Nephron progenitor cell (in vitro differentiated cells): Measurements from ENCODE around the gene EPHA6.
"Not testable (repeated sequence)": the region's sequence is repeated elsewhere in the genome, so short reads cannot be mapped to it uniquely, and the experiment has no call there.

Source experiments
- DNase-seq: peaks from one replicate; pipeline ENCODE4 v3.0.0; 2021
- H3K27ac Mint-ChIP-seq: 2 replicates; pipeline ENCODE4 v1.8.0; 2021; ENCODE audit warnings: mild to moderate bottlenecking, moderate library complexity, mixed read lengths
- H3K27me3 Mint-ChIP-seq: 2 replicates; pipeline ENCODE4 v1.8.0; 2021; ENCODE audit warnings: mild to moderate bottlenecking, low read depth, mixed read lengths; ENCODE audit not compliant: poor library complexity
- H3K36me3 Mint-ChIP-seq: 2 replicates; pipeline ENCODE4 v1.8.0; 2021; ENCODE audit warnings: low read depth, mixed read lengths
- H3K4me1 Mint-ChIP-seq: 2 replicates; pipeline ENCODE4 v1.8.0; 2021; ENCODE audit warnings: mixed read lengths
- H3K4me3 Mint-ChIP-seq: 2 replicates; pipeline ENCODE4 v1.8.0; 2021; ENCODE audit warnings: mild to moderate bottlenecking, moderate library complexity, mixed read lengths
- H3K9me3 Mint-ChIP-seq: 2 replicates; pipeline ENCODE4 v1.8.0; 2021; ENCODE audit warnings: mild to moderate bottlenecking, moderate library complexity, mixed read lengths
- TF ChIP-seq, protein P1 (sequence below): fragments of 200-600 bp; sonication (generic); IDR thresholded peaks from 2 replicates; pipeline ENCODE4 v1.5.0; 2021; ENCODE audit warnings: antibody characterized with exemption

The EPHA6 gene

DNA sequence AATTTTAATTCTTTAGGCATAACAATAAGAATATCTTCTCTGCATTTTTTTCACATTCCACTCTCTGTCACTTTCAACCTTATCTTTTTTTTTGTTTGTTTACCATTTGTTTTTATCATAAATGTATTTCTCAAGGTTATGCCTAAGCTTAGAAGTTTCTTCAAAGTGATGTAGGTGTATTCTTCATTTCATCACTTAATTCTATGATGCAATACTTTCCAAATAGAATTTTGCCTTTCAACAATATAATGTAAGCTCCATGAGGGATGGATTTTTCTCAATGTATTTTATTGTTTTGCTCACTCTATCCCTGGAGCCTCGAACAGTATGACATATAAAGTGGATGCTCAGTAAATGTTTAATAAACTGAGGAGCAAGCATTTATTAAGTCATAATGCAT is 444.9 kb downstream of the EPHA6 start:
- Mint-ChIP-seq H3K9me3 (no peaks in the 10 kb centered on the region), H3K36me3 (no peaks in the 10 kb centered on the region), H3K27ac (no peak overlapping the region), H3K4me1 (peaks cover 20% of the 10 kb centered on the region), H3K27me3 (peaks cover under 1% of the 10 kb centered on the region), H3K4me3 (no peak overlapping the region)
- DNase-seq = no peak
- TF ChIP-seq, protein P1, sequence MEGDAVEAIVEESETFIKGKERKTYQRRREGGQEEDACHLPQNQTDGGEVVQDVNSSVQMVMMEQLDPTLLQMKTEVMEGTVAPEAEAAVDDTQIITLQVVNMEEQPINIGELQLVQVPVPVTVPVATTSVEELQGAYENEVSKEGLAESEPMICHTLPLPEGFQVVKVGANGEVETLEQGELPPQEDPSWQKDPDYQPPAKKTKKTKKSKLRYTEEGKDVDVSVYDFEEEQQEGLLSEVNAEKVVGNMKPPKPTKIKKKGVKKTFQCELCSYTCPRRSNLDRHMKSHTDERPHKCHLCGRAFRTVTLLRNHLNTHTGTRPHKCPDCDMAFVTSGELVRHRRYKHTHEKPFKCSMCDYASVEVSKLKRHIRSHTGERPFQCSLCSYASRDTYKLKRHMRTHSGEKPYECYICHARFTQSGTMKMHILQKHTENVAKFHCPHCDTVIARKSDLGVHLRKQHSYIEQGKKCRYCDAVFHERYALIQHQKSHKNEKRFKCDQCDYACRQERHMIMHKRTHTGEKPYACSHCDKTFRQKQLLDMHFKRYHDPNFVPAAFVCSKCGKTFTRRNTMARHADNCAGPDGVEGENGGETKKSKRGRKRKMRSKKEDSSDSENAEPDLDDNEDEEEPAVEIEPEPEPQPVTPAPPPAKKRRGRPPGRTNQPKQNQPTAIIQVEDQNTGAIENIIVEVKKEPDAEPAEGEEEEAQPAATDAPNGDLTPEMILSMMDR = no peak

DNA sequence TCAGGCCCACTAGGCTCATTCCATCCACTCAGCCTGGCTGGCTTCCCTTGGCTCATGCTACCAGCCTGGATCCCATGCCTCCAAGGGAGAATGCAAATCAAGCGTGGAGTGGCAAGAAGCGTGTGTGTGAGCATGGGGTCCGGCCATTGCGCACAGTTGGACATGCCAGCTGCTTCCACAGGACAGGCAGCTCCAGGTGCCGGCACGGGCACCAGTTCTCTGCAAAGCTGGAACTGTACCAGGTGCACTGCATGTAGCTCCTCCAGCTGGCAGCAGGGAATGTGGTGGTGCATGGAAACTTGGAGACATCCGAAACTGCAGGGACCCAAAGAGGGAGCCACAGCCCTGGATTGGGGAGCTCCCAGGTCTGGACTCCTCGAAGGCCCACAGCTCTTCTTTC is 449.8 kb downstream of the EPHA6 start:
- no peak overlapping the region for H3K27ac Mint-ChIP-seq
- TF ChIP-seq, protein P1 = no peak
- no peaks in the 10 kb centered on the region for H3K9me3 Mint-ChIP-seq
- H3K27me3 Mint-ChIP-seq = peaks cover 4% of the 10 kb centered on the region
- no peak for DNase-seq
- no peak overlapping the region for H3K4me3 Mint-ChIP-seq
- no peaks in the 10 kb centered on the region for H3K36me3 Mint-ChIP-seq
- H3K4me1 Mint-ChIP-seq = peaks cover 20% of the 10 kb centered on the region

DNA sequence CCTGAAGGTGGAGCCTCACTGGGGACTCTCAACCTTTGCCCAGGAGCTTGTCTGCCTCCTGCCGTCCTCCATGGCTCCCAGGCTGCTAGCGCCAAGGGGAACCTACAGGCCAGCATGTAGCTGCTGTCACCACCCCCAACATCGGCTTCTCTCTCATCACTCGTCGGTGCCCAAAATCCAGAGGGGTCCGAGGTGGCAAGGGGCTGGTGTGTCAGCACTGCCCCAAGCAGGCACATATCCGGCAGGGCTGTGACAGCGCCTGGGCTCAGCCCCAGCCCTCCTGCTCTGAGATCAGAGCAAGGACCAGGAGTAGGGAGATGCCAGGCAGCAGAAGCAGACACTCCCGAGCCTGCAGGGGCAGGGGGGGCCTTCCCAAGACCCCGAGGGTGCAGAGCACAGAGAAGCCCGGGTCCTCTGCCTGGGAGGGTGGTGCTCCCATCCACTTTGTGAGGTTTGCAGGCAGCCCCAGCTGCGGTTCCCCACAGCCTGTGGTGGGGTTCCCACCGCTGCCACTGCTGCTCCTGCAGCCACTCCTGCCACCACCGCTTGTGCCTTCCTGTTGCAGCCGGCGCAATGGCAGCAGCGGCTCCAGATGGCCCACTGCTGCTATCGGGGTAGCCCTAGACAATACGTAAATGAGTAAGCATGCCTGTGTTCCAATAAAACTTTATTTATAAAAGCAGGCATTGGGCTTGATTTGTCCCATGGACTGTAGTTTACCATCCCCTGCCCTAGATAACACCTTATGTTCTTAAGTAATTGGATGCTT is 451.0 kb downstream of the EPHA6 start:
- Mint-ChIP-seq H3K36me3 (no peaks in the 10 kb centered on the region), H3K27ac (no peak overlapping the region), H3K4me3 (no peak overlapping the region), H3K9me3 (no peaks in the 10 kb centered on the region), H3K27me3 (peaks cover 4% of the 10 kb centered on the region), H3K4me1 (peaks cover 18% of the 10 kb centered on the region)
- TF ChIP-seq, protein P1 = no peak
- DNase-seq = no peak

DNA sequence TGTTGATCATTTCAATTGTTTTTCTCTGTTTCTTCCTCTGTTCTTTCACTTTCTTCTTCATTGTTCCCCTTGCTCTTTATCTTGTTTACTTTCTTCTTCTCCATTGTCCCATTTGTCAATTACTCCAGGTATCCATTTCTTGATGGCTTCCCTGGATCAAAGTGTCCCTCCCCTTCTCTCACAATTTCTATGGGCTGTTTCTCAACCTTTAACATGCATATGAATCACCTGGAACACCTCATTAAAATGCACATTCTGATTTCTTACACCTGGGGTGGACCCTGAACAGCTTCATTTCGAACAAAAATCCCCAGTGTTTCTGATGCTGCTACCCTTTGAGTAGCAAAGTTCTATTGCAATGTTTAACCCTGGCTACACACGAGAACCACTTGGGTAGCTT is 454.8 kb downstream of the EPHA6 start:
- Mint-ChIP-seq H3K27ac (no peak overlapping the region), H3K27me3 (peaks cover 7% of the 10 kb centered on the region), H3K36me3 (no peaks in the 10 kb centered on the region), H3K4me1 (peaks cover 5% of the 10 kb centered on the region), H3K4me3 (no peak overlapping the region), H3K9me3 (no peaks in the 10 kb centered on the region)
- TF ChIP-seq, protein P1 = no peak
- DNase-seq = no peak

DNA sequence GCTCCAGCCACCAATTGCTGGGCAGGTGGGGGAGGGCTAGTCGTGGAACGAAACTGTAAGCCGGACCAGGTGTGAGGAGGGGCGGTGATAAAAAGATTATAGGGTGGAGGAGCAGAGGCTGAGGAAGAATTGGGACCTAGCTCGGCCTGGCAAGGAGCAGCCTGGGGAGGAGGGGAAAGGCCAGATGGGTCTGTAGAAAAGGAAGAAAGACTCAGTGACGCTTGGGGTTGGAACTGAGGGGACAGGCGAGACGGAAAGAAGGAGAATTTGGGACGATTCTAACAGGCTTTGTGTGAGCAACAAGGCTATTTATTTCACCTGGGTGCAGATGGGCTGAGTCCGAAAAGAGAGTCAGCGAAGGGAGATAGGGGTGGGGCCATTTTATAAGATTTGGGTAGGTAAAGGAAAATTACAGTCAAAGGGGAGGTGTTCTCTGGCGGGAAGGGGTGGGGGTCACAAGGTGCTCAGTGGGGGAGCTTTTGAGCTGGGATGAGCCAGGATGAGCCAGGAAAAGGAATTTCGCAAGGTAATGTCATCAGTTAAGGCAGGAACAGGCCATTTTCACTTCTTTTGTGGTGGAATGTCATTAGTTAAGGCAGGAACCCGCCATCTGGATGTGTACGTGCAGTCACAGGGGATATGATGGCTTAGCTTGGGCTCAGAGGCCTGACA is 462.6 kb downstream of the EPHA6 start:
- DNase-seq, H3K9me3 Mint-ChIP-seq, H3K27ac Mint-ChIP-seq, H3K4me1 Mint-ChIP-seq, H3K4me3 Mint-ChIP-seq, H3K36me3 Mint-ChIP-seq, H3K27me3 Mint-ChIP-seq: not testable (repeated sequence)

DNA sequence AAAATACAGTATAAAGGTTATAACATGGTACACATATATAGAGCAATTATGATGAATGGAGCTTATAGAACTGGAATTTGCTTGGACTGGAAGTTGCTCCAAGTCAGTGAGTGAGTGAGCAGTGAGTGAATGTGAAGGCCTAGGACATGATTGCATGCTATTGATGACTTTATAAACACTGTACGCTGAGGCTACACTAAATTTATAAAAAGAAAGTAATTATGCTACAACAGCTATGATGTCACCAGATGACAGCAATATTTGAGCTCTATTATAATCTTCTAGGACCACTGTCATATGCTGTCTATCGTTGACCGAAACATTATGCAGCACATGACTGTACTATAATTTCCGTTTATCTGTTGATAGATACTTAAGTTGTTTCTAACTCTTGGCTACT is 463.3 kb downstream of the EPHA6 start:
- TF ChIP-seq, protein P1 = no peak
- Mint-ChIP-seq H3K36me3 (no peaks in the 10 kb centered on the region), H3K27me3 (peaks cover 5% of the 10 kb centered on the region), H3K9me3 (no peaks in the 10 kb centered on the region), H3K27ac (no peak overlapping the region), H3K4me3 (no peak overlapping the region), H3K4me1 (peaks cover 8% of the 10 kb centered on the region)
- DNase-seq = no peak
